GM21529 (cell line): Measurements from ENCODE around the gene SSR1.
A peak's percentile ranks its signal among the peaks of the same experiment; 100 is the strongest.
"Not testable (repeated sequence)": the region's sequence is repeated elsewhere in the genome, so short reads cannot be mapped to it uniquely, and the experiment has no call there.

Experiments
- ATAC-seq: cut with Tn5 transposase; IDR thresholded peaks from one replicate; pipeline ENCODE4 v1.9.1; 2021; ENCODE audit not compliant: unreplicated experiment

Gene SSR1

DNA sequence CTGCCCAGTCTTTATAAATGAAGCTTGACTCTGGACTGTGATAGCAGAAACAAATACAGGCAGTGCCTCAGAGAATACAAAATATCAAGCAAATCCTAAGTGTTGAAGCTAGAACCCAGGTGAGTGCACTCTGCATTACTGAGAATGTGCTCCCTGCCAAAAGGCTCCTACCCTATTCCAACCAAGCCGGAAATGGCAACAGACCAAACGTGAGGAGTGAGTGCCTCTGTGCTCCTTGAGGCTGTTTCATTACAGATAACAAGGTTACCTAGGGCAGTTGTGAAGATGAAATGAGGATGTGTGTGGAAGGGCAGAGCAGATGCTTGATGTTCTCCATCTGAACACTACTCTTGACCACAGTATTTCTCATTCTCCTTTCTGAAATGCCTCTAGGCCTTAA, 29.3 kb downstream of the SSR1 start:
- no peak for ATAC-seq

DNA sequence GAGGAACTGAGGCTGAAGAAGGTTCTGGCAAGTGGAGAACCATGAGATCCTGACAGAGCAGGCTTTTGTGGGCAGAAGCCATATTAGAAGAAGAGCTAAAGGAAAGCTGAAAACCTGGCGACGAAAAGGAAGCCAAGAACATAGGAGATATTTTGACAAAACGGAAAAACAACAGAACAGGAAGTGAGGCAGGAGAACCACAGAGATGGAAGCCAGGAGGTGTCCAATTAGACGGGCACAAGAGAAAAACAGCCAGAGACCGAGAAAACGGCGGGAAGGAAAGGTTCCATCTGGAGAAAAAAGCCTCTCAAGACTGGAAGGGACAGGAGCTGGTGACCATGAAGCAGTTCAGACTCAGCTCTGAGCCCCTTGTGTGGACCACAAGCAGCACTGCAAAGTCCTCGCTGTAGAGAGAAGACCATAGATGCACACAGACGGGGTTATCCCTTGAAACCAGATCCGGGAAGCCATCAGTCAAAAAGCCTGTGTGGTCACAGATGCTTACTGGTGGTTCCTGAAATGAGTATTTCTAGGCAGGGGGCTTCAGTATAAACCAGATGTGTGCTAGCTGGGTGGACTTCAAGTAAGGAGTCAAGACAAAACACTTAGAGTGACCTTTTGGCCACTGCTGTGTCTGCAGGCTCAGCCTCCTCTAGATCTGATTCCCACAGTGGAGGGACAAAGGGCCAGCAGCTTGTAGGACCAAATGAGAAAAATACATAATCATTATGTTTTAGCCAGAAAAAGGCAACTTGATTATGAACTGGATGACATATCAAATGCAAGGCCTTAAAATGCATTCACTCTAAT, 30.7 kb downstream of the SSR1 start:
- ATAC-seq = no peak

DNA sequence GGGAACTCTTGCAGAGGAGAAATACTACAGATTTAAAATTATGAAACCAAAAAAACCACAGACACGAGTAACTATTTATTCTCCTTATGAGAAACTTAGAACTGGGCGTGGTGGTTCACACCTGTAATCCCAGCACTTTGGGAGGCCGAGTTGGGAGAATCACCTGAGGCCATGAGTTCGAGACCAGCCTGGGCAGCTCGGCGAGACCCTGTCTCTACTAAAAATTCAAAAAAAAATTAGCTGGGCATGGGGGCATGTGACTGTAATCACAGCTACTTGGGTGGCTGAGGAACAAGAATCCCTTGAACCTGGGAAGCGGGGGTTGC, 36.8 kb downstream of the SSR1 start:
- no peak for ATAC-seq

DNA sequence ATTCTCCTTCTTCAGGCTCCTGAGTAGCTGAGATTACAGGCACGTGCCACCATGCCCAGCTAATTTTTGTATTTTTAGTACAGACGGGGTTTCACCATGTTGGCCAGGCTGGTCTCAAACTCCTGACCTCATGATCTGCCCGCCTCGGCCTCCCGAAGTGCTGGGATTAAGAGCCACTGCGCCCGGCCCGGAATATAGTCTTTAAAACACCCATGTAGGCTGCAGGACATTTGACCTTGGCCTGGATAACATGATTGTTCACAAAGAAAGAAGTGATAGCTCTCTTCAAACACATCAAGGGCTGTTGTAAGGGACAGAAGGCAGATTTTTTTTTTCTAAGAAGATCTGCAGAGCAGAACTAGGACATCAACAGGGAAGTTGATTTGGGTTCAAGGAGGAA, 38.5 kb downstream of the SSR1 start:
- ATAC-seq = not testable (repeated sequence)

DNA sequence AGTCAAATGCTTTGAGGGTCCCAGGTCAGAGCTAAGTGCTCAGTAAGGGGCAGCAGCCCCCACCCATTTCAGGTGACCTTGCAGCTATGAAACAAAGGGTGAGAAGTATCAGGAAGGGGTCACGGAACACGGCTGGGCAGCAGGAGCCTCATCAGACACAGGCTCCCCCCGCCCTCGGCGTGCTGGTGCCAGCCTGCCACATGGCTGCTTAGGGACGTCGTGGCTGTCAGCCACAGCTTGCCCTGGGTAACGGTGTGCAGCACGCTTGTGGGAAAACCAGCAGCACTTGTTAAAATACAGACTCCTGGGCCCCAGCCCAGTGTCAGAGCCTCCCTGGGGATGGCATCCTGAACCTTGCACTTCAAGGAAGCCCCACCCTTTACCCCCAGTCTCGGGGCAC, 39.3 kb downstream of the SSR1 start:
- ATAC-seq = no peak

DNA sequence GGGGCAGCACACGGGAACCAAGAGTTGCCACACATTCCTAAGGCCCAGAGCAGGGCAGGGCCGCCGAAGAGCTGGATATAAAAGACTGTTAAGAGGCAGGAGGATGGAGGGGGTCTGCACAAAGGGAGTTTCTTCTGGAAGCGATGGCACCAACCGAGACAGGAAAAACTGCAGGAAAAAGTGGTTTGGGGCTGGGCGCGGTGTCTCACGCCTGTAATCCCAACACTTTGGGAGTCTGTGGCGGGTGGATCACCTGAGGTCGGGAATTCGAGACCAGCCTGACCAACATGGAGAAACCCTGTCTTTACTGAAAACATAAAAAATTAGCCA, 41.8 kb downstream of the SSR1 start:
- no peak for ATAC-seq

DNA sequence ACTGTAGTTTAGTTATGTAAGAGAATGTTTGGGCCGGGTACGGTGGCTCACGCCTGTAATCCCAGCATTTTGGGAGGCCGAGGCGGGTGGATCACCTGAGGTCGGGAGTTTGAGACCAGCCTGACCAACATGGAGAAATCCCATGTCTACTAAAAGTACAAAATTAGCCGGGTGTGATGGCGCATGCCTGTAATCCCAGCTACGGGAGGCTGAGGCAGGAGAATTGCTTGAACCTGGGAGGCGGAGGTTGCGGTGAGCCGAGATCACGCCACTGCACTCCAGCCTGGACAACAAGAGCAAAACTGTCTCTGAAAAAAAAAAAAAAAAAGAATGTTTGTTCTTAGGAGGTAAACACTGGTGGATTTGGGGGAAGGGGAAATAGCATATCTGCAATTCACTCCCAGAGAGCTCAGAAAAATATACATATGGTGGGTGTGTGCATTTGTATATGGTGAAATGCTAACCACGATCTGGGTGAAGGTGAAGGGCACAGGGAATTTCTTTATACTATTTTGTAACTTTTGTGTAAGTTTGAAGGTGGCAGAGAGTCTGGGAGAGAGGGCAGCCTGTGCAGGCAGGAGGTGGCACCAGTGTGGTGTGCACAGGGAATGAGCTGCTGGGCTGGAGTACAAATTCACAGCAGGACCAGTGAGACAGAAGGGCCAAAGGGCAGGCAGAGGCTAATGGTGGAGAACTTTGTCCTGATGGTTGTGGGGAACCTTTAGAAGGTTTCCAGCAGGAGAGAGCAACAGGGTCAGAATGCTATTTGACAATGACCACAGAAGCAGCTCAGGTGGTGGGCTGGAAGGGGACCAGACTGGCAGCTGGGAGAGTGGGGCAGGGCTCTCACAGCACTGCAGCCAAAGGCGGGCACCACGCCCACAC, 42.4 kb downstream of the SSR1 start:
- no peak for ATAC-seq

DNA sequence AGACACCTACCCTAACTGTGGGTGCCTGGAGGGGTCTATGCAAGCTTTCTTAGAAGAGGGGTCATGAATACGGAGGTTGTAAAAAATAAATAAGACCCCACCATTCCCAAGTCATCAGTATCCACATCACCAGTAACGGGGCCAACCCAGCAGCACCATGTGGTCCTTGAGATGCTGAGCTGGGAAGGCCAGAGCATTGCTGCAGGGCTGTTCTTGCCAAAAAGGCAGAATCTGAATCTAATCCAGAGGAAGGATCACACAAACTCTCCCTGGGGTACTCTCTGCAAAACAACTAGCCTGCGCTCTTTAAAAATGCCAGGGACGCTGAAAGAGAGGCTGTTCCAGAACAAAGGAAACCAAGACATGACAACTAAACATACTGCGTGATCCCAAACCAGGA, 43.2 kb downstream of the SSR1 start:
- no peak for ATAC-seq

DNA sequence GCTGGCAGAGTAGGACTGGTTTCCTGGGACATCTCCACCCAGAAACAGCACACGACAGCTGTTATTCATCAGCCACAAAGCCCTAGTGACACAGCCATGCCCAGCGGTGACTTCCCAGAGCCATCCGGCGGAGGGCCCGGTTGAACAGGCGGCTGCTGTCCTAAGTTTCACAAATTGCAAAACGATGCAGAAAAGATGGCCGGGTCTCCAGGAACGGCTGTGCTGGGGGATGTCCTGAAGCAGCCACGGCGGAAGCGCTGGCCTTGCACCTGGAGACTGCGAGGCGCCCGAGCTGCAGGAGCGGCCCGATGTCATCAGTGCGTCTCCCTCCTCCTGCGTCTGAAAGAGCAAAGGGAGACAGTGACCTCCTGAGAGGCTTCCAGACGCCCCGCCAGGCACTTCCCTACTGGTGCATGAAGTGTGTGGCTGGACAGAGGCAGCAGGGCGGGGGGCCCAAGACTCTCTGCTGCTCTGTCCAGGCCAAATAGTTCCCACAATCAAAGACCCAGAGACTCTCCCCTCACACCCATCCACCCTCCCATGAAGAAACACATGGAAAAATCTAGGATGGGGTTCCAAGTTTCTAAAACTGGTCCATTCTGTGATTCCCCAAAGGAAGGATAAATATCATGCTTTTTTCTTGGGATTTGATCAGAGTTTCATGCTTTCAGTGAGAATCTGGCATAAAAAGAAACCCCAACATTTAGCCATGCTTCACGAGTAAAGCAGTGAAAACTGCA, 44.0 kb downstream of the SSR1 start:
- ATAC-seq = no peak

DNA sequence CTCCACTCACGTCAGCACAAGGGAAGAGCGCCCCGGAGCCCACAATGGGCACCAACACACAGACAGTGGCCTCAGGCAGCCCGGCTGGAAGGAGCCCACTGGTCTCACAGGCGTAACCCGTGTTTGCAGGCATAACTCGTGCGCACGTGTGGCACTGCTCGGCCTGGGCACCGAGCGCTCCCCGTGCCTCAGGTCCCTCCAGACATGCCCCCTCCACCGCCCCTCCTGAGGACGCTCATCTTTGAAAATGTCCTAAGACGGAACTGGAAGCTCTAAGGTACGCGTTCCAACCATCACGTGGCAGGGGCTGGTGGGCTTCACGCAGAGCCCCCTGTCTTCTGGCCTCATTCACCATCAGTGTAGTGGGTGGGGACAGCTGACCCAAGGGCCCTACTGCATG, 44.6 kb downstream of the SSR1 start:
- ATAC-seq = no peak

DNA sequence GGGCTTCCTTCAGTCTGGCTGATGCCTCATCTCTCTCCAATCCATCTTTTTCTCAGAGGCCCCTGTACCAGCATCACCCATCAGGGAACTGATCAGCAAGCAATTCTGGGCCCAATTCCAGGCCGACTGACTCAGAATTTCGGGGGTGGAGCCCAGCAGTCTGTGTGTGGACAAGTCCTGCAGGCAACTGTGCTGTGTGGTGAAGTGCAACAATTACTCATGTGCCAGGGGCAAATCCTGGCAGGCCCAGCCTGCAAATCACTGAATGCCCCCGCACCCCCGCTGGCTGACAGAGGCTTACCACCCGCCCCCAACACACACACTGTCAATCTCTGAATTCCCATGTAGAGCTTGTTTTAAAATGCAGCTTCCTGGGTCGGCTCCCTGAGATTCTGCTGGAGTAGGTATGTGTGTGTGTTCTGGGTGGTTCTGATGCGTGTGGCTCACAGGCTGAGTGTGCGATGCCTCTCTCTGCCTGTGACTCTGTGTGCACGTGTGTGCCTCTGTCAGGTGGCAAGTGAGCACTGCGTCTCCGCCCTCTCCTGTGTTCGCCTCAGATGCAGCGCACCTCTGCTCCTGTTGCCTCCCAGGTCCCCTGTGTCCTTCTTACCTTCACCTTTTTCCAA, 45.4 kb downstream of the SSR1 start:
- no peak for ATAC-seq

DNA sequence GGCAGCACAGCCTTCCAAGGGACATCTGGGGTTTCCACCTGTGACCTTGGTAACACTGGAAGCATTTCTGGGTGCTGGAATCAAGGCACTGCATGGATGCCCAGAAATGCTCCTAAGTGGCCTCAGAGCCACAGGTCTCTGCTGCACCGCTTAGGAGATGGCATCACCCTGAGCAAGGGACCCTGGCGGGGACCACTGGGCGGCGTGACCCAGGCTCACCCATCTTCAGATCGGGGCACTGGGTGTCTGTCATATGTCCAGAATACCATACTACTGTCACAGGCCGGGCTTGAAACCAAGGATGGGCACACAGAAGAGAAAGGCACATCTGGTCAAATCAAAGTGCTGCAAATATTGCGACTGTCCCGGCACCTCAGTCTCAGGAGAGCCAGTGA, 45.9 kb downstream of the SSR1 start:
- ATAC-seq = no peak

DNA sequence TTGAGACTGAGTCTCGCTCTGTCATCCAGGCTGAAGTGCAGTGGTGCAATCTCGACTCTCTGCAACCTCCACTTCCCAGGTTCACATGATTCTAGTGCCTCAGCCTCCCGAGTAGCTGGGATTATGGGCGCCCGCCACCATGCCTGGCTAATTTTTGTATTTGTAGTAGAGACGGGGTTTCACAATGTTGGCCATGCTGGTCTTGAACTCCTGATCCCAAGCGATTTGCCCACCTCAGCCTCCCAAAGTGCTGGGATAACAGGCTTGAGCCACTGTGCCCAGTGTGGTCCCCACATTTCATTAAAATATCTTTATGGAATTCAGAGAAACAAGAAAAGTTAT, 47.6 kb downstream of the SSR1 start:
- ATAC-seq = not testable (repeated sequence)

DNA sequence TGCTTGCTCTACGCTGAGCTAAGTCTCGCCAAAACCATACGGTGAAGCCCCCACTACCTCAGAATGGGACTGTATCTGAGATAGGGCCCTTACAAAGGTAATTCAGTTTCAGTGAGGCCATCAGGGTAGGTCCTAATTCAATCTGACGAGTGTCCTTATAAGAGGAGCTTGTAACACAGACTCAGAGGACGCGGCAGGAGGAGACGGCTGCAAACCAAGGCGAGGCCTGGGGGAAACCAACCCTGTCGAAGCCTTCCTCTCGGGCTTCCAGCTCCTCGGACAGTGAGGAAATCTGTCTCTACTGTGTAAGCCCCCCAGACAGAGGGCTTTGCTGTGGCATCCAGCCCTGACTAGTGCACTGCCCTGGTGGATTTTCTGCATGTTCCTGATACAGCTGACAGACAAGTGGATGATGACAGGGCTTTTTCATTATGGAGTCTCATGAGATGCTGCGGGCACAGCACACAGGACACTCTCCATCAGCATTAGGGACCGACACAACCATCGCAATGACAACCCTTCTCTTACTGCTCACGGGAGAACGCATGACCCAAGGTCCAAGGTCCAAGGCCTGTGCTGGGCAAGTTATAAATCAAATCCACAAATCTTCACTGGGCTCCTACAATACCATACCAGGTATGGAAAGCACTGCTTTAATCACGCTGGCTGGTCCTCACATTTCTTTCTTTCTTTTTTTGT, 48.2 kb downstream of the SSR1 start:
- ATAC-seq = no peak

DNA sequence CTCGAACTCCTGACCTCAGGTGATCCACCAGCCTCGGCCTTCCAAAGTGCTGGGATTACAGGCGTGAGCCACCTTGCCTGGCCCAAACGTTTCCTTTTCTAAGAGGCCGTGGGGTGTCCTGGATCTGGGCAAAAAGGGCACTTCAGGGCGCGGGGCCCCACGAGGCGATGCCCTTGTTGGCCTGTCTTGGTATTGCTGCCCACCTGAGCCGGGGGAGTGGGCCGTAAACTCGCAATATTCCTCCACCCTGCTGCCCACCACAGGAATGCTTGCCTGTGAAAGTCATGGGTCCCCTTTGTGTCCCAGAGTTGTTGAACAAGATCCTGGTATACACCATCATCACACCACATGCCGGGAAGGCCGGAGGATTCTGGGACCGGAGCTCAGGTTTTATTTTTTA, 49.0 kb downstream of the SSR1 start:
- no peak for ATAC-seq

DNA sequence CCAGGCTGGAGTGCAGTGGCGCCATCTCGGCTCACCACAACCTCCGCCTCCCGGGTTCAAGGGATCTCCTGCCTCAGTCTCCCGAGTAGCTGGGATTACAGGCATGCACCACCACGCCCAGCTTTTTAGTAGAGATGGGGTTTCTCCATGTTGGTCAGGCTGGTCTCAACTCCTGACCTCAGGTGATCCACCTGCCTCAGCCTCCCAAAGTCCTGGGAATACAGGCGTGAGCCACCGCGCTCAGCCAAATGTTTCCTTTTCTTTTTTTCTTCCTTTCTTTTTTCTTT, 49.5 kb downstream of the SSR1 start:
- ATAC-seq = not testable (repeated sequence)

DNA sequence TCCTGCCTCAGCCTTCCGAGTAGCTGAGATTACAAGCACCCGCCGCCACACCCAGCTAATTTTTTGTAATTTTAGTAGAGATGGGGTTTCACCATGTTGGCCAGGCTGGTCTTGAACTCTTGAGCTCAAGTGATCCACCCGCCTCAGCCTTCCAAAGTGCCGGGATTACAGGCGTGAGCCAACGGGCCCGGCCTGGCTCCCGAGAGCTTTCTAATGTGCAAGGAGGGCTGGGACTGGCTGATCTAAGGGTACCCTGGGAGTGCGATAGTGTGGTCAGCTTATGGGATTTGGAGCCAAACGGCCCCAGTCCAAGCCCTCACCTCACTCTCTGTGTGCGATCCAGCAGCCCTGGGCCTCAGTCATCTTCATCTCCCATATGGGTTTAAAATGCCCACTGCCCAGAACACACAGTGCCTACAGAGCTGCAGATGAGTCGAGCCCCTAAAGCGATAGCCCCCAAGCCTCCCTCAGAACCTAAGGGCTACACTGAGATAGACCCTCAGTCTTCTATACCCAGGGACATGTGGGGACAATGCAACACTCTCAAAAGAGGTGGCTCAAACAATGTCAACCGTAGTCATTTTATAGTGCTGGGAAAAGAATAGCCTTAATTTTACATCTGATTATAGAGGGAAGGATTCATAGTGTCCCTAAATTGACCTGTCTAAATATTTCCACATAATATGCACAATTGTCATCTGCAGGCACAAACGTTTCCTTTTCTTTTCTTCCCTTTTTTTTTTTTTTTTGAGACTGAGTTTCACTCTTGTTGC, 50.1 kb downstream of the SSR1 start:
- ATAC-seq = no peak

DNA sequence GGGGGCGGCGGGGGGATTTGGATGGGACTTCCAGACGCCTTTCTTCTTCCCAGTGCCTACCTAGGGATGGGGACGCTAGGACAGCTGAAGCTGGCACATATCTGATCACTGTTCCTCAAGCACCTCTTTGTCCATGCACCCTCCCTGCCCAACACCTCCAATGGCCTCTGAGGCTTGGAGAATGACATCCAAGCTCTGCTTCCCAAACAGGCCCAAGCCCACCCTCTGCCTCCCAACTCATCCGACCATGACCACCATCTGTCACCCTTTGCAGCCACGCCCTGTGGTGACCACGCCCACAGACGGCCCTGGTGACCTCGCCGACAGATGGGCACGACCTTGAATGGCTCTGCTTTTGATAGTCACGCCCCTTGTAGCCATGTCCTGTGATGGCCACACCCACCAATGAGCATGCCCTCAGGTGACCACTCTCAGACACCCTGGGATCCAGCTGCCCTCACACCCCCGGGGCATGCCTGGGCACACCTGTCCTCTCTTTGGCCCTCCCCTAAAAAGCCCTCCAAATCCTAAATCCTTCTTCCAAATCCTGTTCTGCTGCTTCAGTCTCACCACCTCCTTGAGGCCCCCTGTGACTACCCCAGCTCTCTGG, 51.0 kb downstream of the SSR1 start:
- ATAC-seq = no peak

DNA sequence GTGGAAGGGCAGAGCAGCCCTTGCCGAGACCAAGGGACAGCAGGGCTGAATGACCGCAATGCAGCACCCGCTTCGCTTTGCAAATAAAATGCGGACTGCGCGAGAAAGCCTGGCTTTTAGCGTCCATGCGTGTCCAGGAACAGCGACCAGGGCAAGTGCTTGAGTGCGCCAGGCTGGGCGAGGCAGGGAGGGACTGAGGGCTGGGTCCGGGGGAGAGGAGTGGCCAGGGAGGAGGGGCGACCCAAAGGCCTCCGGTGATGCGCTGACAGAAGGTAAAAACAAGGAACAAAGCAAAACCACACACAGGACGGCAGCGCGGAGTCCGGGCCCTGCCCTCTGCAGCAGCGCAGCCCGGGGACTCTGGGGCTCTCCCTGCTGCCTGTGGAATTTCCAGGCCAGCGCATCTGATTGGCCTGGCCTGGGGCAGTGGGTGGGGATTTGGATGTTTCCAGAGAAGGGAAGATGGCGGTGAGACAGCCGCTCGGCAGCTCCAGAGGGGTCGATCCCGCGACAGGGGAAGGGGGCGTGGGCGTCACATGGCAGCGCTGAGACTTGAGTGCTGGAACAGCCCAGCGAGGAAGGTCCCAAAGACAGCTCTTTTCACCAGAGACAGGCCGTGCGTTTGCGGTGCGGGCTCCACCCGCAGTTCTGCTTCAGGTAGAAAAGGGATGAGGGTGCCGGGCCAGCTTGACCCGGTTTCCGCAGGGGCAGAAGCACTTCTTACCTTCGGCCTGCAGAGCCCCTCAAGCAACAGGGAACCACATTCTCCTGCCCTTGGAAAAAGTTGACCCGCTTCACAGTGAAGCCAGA, 51.8 kb downstream of the SSR1 start:
- ATAC-seq = peak; percentile 79
